Measurements from ENCODE around the gene CHST9.

CHST9 gene

DNA sequence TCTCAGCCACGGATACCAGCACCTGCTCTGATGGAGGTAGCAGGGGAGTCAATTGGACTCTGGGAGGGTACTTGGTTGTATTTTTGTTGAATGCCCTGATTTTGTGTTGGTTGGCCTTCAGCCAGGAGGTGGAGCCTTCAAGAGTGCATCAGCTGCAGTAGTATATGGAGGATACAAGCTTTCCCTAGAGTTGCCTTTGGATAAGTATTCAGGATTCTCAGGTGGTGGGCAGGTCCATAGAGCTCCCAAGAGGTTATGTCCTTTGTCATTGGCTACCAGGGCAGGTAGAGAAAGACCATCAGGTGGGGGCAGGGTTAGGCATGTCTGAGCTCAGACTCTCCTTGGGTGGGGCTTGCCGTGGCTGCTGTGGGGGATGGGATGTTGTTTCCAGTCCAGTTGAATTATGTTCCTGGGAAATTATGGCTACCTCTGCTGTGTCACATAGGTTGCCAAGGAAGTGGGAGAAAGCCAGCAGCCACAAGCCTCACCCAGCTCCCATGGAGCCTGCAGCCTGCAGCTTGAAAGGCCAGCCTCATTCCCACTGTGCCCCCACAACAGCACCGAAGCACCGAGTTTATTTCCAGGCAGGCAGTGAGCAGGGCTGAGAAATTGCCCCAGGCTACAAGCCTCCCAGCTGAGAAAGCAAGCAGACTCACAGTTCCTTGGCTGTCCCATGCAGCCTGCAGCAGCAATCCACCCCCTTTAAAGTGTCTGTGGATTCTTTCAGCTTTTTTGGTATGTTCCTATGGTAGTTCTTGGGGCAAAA is 38.6 kb upstream of the CHST9 start:
- CTCF ChIA-PET, result interaction anchor here (0.7 kb wide), 1 partner anchor 107 kb away, joined by 3 read pairs; no protein-coding TSS in a partner anchor

GRCh38 chr18:27214831-27215230 is 29.7 kb upstream of the CHST9 start:
- POLR2A ChIA-PET, result no interaction called here
- CTCF ChIA-PET, result no interaction called here
- TF ChIP-seq, protein P1, sequence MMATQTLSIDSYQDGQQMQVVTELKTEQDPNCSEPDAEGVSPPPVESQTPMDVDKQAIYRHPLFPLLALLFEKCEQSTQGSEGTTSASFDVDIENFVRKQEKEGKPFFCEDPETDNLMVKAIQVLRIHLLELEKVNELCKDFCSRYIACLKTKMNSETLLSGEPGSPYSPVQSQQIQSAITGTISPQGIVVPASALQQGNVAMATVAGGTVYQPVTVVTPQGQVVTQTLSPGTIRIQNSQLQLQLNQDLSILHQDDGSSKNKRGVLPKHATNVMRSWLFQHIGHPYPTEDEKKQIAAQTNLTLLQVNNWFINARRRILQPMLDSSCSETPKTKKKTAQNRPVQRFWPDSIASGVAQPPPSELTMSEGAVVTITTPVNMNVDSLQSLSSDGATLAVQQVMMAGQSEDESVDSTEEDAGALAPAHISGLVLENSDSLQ (IDR thresholded peaks at IDR 0.05), result no peak
- TF ChIP-seq FOXK2 (IDR thresholded peaks at IDR 0.05) (no peak), ZNF384 (IDR thresholded peaks at IDR 0.05) (no peak), FOXA1 (IDR thresholded peaks at IDR 0.05) (no peak), BHLHE40 (IDR thresholded peaks at IDR 0.05; ENCODE audit: borderline replicate concordance) (no peak), FOXM1 (IDR thresholded peaks at IDR 0.05; ENCODE audit: borderline replicate concordance) (no peak), L3MBTL2 (conservative IDR thresholded peaks at IDR 0.05) (no peak)
- DNase-seq (ENCODE audit: extremely low spot score), result no peak

More for the DNA sequence above, 38.6 kb upstream of the CHST9 start:
- POLR2A ChIA-PET, result no interaction called here
- TF ChIP-seq HDGF (IDR thresholded peaks at IDR 0.05; ENCODE audit: borderline replicate concordance) (no peak), FOXK2 (IDR thresholded peaks at IDR 0.05) (no peak), FOXA1 (IDR thresholded peaks at IDR 0.05) (no peak), NFRKB (IDR thresholded peaks at IDR 0.05) (no peak), SUZ12 (IDR thresholded peaks at IDR 0.05) (no peak), CTBP1 (IDR thresholded peaks at IDR 0.05; ENCODE audit: borderline replicate concordance) (no peak), ZNF384 (IDR thresholded peaks at IDR 0.05) (no peak), L3MBTL2 (conservative IDR thresholded peaks at IDR 0.05) (no peak), ELF4 (IDR thresholded peaks at IDR 0.05) (no peak), BHLHE40 (IDR thresholded peaks at IDR 0.05; ENCODE audit: borderline replicate concordance) (no peak), TARDBP (IDR thresholded peaks at IDR 0.05) (no peak)
- TF ChIP-seq, protein P1 (IDR thresholded peaks at IDR 0.05), result no peak
- DNase-seq (ENCODE audit: extremely low spot score), result no peak

DNA sequence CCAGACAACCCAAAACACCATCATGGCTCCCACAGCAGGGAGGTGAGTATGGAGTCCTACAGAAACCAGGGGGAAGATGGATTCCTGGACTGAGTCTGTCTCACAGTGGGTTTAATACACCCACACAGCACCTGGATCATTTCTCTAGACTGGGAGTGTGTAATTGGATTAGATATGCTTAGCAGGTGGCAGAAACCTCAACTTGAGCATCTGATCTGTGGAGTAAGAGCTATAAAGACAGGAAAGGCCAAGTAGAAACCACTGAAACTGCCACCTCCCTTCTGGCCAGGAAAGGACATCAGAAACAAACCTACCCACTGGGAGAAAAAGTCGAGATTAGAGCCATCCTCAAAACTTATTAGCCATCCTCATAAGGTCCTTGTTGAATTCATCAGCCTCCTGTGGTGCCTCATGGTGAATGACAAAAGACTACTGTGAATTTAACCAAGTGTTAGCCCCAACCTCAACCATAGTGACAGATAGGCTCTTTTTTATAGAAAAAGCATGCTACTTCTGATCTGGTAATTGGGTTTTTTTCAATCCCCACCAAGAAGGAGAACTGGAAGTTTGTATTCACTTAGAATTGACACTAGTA is 28.1 kb upstream of the CHST9 start:
- CTCF ChIA-PET, result interaction anchor here (0.6 kb wide), 1 partner anchor 1592 kb away, joined by 4 read pairs; no protein-coding TSS in a partner anchor
- TF ChIP-seq FOXM1 (IDR thresholded peaks at IDR 0.05; ENCODE audit: borderline replicate concordance), result no peak
- TF ChIP-seq, protein P1 (IDR thresholded peaks at IDR 0.05), result no peak
- TF ChIP-seq NFRKB (IDR thresholded peaks at IDR 0.05), result no peak
- no peak for TF ChIP-seq SP1 (IDR thresholded peaks at IDR 0.05)
- TF ChIP-seq FOXA1 (IDR thresholded peaks at IDR 0.05), result no peak
- TF ChIP-seq ELF4 (IDR thresholded peaks at IDR 0.05), result no peak
- TF ChIP-seq HDGF (IDR thresholded peaks at IDR 0.05; ENCODE audit: borderline replicate concordance), result no peak
- TF ChIP-seq ZNF384 (IDR thresholded peaks at IDR 0.05), result no peak
- no peak for TF ChIP-seq L3MBTL2 (conservative IDR thresholded peaks at IDR 0.05)
- TF ChIP-seq BHLHE40 (IDR thresholded peaks at IDR 0.05; ENCODE audit: borderline replicate concordance), result no peak
- TF ChIP-seq ARNT (IDR thresholded peaks at IDR 0.05), result no peak
- no peak for TF ChIP-seq LEF1 (IDR thresholded peaks at IDR 0.05; ENCODE audit: borderline replicate concordance)
- DNase-seq (ENCODE audit: extremely low spot score), result no peak
- POLR2A ChIA-PET, result no interaction called here

DNA sequence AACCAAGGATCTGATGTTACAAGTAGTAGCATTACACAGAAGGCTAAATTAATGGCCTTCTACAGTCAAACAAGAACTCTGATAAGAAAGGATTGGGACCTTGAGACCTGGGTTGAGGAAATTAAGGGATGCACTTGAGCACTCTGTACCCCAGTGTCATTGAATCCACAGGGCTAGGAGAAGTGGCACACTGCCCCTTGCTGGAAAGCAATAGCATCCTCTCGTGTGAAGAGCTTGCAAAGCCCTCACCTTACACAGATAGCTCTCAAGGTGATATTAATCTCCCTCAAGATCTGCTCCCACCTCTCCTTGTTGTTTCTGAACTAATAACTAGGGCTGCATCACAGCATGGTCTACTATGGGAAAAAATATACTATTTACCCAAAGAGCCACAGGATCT is 26.5 kb upstream of the CHST9 start:
- ChIA-PET POLR2A (no interaction called here), CTCF (interaction anchor here (0.6 kb wide), 1 partner anchor 155 kb away, joined by 3 read pairs; no protein-coding TSS in a partner anchor)
- DNase-seq (ENCODE audit: extremely low spot score), result no peak
- TF ChIP-seq L3MBTL2 (conservative IDR thresholded peaks at IDR 0.05), result no peak
- TF ChIP-seq ZNF384 (IDR thresholded peaks at IDR 0.05), result no peak

- ChIA-PET POLR2A (no interaction called here), CTCF (interaction anchor here (1.3 kb wide), 1 partner anchor 19 kb away, joined by 4 read pairs; no protein-coding TSS in a partner anchor)
- TF ChIP-seq, protein P1 (IDR thresholded peaks at IDR 0.05), result no peak
- no peak for TF ChIP-seq SP1 (IDR thresholded peaks at IDR 0.05)
- TF ChIP-seq CTBP1 (IDR thresholded peaks at IDR 0.05; ENCODE audit: borderline replicate concordance), result no peak
- no peak for TF ChIP-seq BHLHE40 (IDR thresholded peaks at IDR 0.05; ENCODE audit: borderline replicate concordance)
- TF ChIP-seq L3MBTL2 (conservative IDR thresholded peaks at IDR 0.05), result no peak
- no peak for TF ChIP-seq SUZ12 (IDR thresholded peaks at IDR 0.05)
- TF ChIP-seq FOXK2 (IDR thresholded peaks at IDR 0.05), result no peak
- TF ChIP-seq FOXM1 (IDR thresholded peaks at IDR 0.05; ENCODE audit: borderline replicate concordance), result no peak
- TF ChIP-seq ARNT (IDR thresholded peaks at IDR 0.05), result no peak
- TF ChIP-seq ZNF384 (IDR thresholded peaks at IDR 0.05), result no peak
- TF ChIP-seq ELF4 (IDR thresholded peaks at IDR 0.05), result no peak
- no peak for TF ChIP-seq HDGF (IDR thresholded peaks at IDR 0.05; ENCODE audit: borderline replicate concordance)
- no peak for TF ChIP-seq NFRKB (IDR thresholded peaks at IDR 0.05)
- no peak for TF ChIP-seq FOXA1 (IDR thresholded peaks at IDR 0.05)
- no peak for TF ChIP-seq TARDBP (IDR thresholded peaks at IDR 0.05)
- no peak for TF ChIP-seq LEF1 (IDR thresholded peaks at IDR 0.05; ENCODE audit: borderline replicate concordance)
- DNase-seq (ENCODE audit: extremely low spot score), result no peak
Observed at GRCh38 chr18:27206411-27206810, 21.3 kb upstream of the CHST9 start.

All from HEK293T (cell line).